Fibroblast of lung (primary cell): ENCODE results near the gene IFITM5.

ENCODE experiments used
- EZH2 ChIP-seq: IDR thresholded peaks from 2 replicates; pipeline ENCODE4 v1.5.1; 2012; ENCODE audit warnings: low read length, control low read depth, mild to moderate bottlenecking; ENCODE audit errors: missing control alignments
- TF ChIP-seq, protein P1 (sequence below), 2 donors: IDR thresholded peaks in 1 of 2; conservative IDR thresholded peaks in 1 of 2; 1 replicate in 1 of 2; 2 replicates in 1 of 2; pipeline ENCODE4 v1.5.1; 2011 to 2012; ENCODE audit warnings: low read length in 2 of 2, control low read depth in 1 of 2, inconsistent platforms in 1 of 2, low read depth in 1 of 2, mild to moderate bottlenecking in 1 of 2

DNA sequence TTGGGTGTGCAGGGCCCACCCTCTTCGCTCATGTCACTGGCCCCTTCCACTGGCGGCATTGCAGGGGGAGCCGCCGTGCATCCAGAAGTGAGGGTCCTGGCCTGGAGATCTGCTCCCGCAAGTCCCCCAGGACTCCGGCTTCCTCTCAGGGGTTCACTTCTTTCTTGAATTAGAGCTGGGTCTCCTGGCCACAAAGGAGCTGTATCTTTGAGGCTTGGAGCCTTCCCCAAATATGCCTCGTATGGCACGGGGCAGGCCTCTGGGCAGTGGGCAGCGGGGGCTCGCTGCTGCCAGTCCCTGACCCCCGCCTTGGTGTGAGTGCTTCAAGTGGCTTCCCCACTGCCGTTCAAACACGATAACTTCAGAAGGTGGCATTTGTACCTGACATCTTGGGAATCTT is 28.7 kb upstream of the IFITM5 start:
- TF ChIP-seq, protein P1, sequence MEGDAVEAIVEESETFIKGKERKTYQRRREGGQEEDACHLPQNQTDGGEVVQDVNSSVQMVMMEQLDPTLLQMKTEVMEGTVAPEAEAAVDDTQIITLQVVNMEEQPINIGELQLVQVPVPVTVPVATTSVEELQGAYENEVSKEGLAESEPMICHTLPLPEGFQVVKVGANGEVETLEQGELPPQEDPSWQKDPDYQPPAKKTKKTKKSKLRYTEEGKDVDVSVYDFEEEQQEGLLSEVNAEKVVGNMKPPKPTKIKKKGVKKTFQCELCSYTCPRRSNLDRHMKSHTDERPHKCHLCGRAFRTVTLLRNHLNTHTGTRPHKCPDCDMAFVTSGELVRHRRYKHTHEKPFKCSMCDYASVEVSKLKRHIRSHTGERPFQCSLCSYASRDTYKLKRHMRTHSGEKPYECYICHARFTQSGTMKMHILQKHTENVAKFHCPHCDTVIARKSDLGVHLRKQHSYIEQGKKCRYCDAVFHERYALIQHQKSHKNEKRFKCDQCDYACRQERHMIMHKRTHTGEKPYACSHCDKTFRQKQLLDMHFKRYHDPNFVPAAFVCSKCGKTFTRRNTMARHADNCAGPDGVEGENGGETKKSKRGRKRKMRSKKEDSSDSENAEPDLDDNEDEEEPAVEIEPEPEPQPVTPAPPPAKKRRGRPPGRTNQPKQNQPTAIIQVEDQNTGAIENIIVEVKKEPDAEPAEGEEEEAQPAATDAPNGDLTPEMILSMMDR (conservative IDR thresholded peaks at IDR 0.05 in 1 of 2, IDR thresholded peaks at IDR 0.05 in 1 of 2; ENCODE audit: low read depth in 1 of 2, low read length in 2 of 2) = no peak
- TF ChIP-seq EZH2 = no peak
